HG02623 (cell line): ENCODE data around the gene SND1.
"Not testable (repeated sequence)": the region's sequence is repeated elsewhere in the genome, so short reads cannot be mapped to it uniquely, and the experiment has no call there.

Experiments
- ATAC-seq: cut with Tn5 transposase; IDR thresholded peaks from one replicate; pipeline ENCODE4 v1.9.1; 2021; ENCODE audit warnings: moderate library complexity; ENCODE audit not compliant: unreplicated experiment

Gene SND1

DNA sequence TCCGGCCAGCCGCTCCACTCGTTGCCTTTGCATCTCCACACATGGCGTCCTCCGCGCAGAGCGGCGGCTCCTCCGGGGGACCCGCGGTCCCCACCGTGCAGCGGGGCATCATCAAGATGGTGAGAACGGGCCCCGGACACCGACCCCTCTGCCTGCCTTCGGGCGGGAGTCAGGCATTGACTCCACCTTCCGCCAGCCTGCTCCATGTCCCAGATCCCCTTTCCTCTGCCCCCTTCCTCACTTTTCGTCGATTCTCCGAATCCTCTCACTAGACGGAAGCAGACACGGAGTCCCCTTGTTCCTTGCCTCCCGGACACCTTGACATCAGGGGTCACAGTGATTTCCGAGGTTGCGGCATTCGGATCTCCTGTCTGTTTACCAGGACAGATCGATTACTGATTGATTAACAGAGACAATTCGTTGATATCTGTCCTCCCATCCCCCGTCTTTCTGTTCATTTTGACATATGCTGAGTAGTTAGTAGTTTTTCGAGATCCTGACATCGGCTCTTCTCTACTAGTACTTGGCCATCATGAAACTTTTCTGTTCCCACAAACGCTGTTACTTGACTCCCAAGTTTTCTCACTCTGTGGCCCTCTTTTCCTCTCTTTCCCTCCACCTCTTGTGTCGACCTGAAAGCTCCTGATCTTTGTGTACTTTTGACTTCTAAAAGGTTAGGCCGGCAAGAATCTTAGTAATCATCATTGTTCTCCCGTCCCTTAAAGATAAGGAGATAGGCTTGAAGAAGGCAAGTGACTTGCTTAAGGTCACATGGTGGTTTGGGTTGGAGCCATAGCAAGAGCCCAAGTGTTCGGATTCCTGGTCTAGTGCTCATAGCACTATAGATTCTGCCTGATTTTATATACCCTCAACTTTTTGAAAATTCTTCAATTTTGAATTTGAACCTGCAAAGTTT is 597 bp downstream of the SND1 start:
- ATAC-seq, result peak; percentile 0

DNA sequence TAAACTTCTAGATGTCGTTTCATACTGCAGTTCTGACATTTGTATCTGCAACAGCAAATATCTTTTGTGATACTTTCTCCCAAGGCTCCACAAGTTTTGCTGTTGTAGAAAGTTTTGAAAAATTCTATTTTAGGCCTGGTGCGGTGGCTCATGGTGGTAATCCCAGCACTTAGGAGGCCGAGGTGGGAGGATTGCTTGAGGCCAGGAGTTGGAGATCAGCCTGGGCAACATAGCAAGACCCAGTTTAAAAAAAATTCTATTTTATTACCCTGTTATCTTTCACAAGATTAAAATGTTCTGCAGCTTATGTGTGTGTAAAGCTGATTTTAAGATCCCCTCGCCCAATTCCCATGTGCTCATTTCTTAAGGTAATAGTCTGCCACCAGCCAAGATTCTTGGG is 1.4 kb downstream of the SND1 start:
- ATAC-seq, result no peak

DNA sequence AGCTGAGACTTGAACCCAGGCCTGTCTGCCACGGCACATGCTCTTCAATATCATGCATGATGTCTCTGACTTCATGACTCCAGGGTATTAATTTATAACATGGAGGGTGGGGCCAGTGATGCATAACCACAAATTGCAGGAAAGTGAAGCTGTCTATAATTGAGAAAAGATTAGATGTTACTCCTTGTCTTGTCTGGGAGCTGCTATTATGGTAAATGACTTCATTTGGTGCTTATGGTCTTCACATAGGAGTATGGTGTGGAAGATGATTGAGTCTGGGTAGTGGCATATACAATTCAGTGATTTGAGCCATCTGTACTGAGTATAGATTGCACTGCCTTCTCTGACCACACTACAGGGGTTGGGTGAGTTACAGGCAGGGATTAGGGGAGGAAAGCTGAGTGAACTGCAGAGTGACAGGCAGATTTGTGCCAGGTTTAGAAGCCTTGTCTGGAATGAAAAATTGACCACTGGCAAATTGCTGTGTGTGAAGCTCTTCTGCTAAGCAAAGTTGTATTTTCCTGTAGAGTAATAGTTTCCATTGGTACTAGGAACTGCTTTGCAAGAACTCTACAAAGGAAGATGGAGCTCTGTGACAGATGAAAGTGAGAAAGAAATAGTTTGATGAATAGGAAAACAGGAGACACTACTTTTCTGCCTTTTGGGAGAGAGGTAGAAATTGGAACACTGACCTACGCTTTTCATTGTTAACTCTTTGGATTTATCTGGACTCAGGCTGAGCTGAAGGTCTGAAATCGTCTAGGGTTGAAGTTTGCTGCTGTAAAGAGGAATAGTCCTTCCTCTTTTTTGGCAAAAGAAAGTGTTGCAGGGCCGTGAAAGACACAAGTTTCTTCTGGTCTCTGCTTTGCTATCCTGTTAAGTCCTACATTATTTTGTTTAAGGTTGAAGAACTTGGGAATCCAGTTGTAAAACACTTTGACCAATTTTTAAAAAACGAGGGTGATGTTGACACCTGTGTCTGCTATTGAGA is 2.7 kb downstream of the SND1 start:
- ATAC-seq, result no peak

DNA sequence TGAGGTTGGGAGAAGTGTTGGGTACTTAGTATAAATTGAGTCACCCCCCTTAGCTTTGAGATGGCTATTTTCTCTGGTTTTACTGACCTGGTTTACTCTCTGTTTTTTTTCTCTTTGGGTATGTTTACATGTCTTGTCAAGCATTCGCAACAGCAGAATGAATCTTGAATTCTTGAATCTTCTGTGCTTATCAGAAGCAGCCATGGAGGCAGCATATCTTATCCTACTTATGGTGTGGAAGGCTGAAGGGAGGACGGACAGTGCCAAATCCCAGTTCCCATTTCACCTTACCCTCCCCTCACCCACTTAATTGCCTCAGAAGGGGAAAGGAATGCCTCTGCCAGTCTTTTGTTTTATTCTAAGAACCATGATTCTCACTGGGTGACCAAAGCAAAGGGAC is 3.7 kb downstream of the SND1 start:
- no peak for ATAC-seq

DNA sequence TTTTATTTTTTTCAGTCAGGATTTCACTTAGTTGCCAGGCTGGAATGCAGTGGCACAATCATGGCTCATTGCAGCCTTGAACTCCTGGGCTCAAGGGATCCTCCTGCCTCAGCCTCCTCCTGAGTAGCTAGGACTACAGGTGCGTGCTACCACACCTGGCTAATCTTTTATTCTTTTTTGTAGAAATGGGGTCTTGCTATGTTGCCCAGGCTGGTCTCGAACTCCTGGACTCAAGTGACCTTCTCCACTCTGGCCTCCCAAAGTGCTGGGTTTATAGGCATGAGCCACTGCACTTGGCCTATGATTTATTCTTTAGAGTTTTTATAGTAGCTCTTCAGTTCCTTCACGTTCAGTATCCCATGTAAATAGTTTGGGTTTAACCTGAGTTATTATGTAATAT is 5.5 kb downstream of the SND1 start:
- no peak for ATAC-seq

DNA sequence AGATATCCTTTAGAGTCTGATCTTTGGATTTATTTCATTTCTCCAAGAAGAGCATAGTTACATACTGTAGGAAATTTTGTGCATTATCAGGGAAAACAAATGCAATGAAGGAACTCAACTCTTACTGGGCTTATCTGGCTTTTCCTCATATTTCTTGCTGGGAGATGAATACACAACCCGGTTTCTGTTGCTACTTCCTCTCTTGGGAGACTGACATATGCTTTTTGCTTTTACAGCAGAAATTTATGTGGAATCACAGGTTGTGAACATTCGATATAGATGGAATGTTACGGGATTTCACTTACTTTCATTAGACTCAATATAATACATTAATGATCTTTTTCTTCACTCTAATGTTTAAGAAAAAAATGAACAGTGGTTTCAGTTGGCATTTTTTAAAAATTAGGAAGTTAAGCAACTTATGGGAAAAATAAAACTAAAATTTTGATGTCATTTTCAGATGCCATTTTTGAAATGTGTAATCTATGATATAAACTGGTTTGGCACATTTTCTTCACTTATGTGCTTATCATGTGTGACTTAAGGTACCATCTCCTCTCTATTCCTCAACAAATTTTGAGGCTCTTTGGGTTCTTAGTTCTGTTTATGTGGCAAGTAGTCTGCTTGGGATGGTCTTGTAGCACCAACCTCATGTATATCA is 7.1 kb downstream of the SND1 start:
- ATAC-seq, result no peak

DNA sequence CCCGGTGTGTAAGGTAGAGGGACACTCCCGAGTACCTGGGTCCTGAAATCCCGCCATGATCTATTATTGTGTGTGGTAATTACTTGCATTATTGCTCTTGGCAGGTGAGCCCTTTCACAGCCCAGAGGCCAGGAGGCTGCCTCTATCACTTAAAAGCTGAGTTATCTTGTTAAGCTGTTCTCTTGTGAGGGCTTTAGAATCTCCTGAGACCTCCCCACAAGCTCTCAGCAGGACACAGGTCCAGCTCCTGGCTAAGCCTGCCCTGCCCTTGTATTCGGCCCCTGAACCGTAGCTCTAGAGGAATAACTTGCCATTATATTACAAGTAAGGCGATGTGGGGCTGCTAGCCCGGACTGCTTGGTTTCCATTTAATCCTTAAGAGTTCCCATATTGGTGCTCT is 13.9 kb downstream of the SND1 start:
- ATAC-seq, result no peak

DNA sequence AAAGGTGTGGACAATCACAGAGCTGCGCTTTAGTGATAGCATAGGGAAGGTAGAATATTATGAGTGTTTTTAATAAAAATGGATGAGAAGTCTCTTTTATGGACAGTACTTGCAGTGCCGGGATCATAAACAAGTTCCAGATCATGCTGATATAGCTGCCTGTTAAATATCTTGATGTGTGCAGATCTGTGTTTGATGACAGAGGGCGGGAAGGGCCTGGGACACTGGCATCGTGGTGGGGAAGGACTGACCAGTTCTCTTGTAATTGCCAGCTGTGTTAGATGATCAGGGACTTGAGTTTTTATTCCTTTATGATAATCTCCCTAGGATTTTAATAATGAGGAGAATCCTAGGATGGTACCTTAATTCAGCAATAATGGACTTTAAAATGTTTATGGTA is 14.6 kb downstream of the SND1 start:
- no peak for ATAC-seq

DNA sequence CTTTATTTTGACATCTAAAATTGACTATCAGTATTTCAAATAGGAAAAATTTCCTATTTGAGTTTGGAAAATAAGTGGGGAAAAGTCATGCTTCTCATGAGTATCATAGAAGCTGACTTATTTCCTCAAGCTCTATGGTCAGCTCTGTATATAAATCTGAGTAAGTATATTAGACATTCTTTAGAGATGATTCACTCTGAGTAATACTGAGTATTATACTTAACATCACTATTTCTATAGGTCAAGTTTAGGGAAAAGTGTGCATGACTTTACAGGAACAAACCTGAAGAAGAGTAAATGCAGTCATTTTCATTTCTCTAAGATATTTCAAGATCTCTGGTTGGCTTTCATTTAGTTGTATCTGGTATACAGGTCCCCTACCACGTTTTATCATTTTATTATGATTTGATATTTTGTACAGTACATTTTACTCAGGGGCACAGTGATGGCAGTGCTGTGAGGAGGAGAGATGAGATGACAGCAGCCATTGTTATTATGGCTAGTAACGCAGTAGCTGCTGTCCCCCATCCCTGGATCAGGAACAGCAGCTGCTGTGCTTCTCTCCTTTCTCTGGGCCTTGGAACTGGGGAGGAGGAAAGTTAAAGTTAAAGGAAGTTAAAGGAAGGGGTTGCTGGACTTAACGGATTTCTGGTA is 15.2 kb downstream of the SND1 start:
- peak; percentile 56 for ATAC-seq

DNA sequence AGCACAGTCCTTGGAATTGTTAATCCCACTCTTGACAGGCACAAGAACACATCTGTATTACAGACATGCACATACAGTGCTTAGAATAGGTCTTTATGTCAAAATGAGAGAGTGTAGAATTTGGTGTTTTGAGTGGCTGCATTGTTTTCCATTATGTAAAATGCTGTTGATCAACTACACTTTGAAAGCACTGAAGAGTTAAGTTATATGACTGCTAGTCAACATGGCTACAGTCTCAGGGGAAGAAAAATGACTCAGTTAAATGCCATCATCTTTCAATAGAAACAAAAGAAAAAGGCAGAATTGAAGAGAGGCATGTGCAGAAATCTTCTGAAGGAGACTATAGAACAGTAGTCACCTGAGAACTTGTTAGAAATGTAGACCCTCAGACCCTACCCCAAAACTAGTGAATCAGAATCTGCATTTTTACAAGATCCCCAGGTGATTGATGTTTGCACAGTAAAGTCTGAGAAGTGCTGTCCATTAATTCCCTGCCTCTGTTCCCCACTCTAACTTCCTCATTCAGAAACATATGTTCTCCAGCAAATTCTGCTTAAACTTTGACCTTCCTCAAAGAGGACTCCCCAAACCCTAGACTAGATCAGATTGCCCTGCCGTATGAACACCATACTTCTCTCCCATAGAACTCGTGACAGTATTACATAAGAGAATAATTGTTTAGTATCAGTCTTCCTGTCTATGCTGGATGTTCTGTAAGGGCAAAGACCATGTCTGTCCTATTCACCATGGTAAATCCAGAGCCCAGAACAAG is 16.0 kb downstream of the SND1 start:
- ATAC-seq, result no peak

DNA sequence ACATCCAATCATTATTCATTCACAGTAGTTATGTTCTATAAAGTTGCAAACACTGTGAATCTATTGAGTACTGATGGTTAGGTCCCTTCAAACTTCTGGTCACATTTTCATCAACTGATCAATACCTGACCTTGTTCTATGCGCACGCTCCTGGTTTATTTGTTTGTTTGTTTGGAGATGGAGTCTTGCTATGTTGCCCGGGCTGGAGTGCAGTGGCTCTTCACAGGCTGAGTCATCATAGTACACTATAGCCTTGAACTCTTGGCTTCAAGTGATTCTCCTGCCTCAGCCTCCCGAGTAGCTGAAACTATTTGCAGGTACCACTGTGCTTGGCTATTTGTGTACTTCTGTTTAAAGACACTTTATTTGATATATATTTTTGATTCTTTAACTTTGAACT is 19.3 kb downstream of the SND1 start:
- ATAC-seq, result no peak

DNA sequence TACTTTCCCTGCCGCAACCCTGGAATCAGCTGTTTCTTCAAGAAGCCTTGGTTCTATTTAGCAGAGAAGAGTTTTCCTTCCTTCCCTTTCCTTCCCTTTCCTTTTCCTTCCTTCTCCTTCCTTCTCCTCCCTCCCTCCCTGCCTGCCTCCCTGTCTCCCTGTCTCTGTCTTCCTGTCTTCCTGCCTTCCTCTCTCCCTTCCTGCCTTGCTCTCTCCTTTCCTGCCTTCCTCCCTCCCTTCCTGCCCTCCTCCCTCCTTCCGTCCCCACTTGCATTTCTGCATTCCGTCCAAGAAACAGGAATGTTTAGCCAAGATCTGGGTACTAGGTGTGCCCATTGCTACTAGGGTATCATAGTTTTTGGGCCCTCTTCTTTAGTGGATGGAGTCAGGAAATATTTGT is 21.9 kb downstream of the SND1 start:
- ATAC-seq, result no peak

DNA sequence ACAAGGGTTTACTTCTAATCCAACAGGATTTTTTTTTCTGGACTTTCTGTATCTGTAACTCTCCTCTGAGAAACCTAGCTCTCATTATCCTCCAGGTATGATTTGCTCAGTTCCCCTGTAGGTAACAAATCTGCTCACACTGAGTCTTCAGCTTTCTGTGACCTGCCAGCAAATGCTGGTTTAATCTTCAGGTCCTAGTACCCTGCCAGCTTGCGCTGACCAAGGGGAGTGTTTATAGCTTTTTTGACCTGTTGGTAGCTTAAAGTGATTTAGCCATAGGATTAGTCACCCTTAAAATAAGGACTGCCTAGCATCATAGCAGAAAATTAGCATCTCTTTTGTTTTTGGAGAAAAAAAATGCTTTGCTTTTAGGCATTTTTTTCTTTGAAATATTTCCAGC is 22.4 kb downstream of the SND1 start:
- no peak for ATAC-seq

DNA sequence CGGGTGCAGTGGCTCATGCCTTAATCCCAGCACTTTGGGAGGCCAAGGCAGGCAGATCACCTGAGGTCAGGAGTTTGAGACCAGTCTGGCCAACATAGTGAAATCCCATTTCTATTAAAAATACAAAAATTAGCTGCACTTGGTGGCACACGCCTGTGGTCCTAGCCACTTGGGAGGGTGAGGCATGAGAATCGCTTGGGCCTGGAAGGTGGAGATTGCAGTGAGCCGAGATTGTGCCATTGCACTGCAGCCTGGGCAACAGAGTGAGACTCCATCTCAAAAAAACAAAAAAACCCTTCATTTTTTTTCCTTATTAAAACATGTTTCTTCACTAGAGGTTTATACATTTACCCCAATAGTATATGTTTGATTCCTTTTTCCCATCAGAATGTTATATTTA is 22.9 kb downstream of the SND1 start:
- ATAC-seq, result not testable (repeated sequence)

DNA sequence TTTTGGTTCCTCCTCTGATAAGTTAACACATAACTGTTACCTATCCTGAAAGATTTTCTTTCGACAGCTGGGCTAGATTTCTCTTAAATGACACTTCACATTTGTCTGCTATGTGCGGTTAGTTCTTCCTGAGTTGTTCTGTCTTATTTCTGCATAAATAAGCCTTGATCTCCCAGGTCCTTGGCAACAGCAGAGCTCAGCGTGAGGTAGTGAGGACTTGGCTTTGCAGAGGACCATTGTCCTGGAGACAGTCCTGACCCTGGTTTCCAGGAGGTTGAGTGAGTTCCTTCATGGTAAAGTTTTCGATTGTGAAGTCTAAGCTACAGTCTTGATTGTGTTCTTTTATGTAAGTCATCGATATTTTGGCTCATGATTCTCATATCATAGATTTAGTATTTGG is 23.7 kb downstream of the SND1 start:
- no peak for ATAC-seq

DNA sequence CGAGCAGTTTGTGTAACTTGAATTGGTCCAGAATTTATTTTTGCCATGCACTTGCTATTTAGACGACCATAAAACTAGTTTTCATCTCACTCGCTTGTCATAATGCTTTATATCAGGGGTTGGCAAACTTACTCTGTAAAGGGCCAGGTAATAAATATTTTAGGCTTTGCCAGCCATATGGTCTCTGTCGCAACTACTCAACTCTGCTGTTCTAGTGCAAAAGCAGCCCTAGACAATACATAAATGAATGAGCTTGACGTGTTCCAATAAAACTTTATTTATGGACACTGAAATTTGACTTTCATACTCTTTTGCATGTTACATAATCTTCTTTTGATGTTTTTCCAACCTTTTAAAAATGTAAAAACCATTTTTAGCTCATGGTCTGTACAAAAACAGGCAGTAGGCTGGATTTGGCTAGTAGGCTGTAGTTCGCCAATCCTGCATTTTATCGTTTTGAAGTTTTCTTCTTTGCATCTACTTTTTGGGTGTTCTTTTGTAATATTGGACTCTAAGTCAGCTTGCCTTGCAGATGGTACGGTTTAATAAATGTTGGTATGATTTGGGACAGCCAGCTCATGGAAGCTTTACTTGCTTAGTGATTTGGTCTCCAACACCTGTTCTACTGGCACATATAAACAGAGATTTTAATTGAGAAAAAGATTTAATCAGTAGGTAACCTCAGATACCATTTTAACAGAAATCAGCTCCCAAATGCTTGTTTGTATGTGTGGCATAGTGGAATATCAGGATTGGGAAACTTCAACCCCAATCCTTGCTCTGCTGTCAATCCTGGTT is 25.6 kb downstream of the SND1 start:
- ATAC-seq, result no peak

DNA sequence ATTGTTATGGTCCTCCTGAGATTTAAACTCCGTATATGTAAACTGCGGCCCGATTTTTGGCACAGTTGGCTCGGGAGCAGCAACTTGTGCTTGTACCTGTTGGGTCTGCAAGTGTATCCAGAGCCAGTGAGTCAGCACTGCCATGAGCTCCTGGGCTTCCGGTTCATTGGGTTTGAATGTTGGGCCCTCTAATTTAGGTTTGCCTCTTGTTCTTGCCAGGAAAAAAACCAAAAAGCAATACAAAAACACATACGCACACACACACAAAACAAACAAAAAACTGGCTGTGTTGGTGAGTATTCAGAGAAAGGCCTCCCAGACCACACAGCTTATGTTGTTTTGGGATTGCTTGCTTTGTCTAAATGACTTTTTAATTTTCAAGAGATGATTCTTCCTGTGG is 26.3 kb downstream of the SND1 start:
- ATAC-seq, result no peak

DNA sequence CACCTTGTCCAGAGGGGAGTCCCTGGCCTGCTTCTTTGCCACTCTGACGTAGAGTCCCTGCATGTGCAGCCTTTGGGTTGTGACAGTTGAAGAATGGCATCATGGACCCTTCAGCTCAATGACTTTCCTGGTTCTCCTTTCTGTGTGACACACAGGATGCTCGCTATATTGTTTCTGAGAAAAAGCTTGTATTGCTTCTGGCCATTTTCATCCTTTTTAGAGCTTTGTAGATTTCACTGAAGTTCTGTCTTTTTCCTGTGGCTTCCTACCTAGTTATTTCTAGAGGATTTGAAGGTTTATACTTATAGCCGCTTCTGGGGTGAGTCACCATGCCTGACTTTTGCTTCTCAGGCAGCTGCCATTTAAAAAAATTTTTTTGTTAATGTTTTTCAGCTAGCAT is 27.0 kb downstream of the SND1 start:
- ATAC-seq, result peak; percentile 80

DNA sequence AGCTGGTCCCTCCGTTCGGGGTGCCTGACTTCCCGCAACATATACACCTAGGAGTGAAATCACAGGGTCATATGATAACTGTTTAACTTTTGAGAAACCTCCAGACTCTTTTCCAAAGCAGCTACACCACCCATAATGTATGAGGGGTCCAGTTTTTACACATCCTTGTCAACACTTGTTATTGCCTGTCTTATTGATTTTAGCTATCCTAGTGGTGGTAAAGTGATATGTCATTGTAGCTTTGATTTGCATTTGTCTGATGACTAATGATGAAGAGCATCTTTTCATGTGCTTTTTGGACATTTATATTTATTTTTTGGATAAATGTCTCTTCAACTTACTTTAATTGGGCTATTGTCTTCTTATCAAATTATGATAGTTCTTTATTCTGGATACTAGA is 29.0 kb downstream of the SND1 start:
- no peak for ATAC-seq
